Activated CD4-positive, alpha-beta T cell treated with anti-CD3 and anti-CD28 coated beads, Interleukin-2, amount 10 ng/mL, durations not matched to agents 7 days and 5 days (primary cell): Measurements from ENCODE around the gene SBF2. TPM values are rescaled to one million over a fixed set of nuclear protein-coding genes. Genes with fewer than 3 reads are reported as not detected.
"Not testable (repeated sequence)": the region's sequence is repeated elsewhere in the genome, so short reads cannot be mapped to it uniquely, and the experiment has no call there.

Experiments
- CTCF ChIA-PET: fragments of 350-600 bp; sonication (Branson Sonifier 250); formaldehyde crosslinking; loops from one replicate; lab custom pipeline; 2021; ENCODE audit warnings: antibody characterized with exemption; lab: Charles Lee
- POLR2A ChIA-PET: fragments of 350-600 bp; sonication (Branson Sonifier 250); formaldehyde crosslinking; loops from one replicate; lab custom pipeline; 2021; ENCODE audit warnings: antibody characterized with exemption; lab: Charles Lee
- DNase-seq: peaks from one replicate; pipeline ENCODE4 v3.0.0-alpha.2; 2020
- H3K27ac Mint-ChIP-seq: one replicate; pipeline ENCODE4 v1.8.0; 2021; ENCODE audit warnings: mild to moderate bottlenecking, moderate library complexity, mixed read lengths
- H3K27me3 Mint-ChIP-seq: one replicate; pipeline ENCODE4 v1.8.0; 2021; ENCODE audit warnings: mixed read lengths
- H3K36me3 Mint-ChIP-seq: one replicate; pipeline ENCODE4 v1.8.0; 2021; ENCODE audit warnings: low read depth, mixed read lengths
- H3K4me1 Mint-ChIP-seq: one replicate; pipeline ENCODE4 v1.8.0; 2021; ENCODE audit warnings: mixed read lengths
- H3K4me3 Mint-ChIP-seq: one replicate; pipeline ENCODE4 v1.8.0; 2021; ENCODE audit warnings: mild to moderate bottlenecking, moderate library complexity, mixed read lengths
- H3K9me3 Mint-ChIP-seq: one replicate; pipeline ENCODE4 v1.8.0; 2021; ENCODE audit warnings: mixed read lengths
- total RNA-seq, 2 experiments: library from RNA; stranded (reverse); gene quantifications; one replicate each; pipeline ENCODE4 v1.2.3, GENCODE V29; 2021

Gene SBF2
- total RNA-seq, 2 experiments from 2014 or later, result 3.2 to 3.7 TPM

GRCh38 chr11:9992306-9992705 lies 301.7 kb downstream of the SBF2 start:
- H3K27me3 Mint-ChIP-seq, result no peaks in the 10 kb centered on the region
- DNase-seq, result no peak
- H3K4me1 Mint-ChIP-seq, result no peaks in the 10 kb centered on the region
- CTCF ChIA-PET, result no interaction called here
- POLR2A ChIA-PET, result interaction anchor here (0.5 kb wide), 1 partner anchor 86 kb away, joined by 4 read pairs; no protein-coding TSS in a partner anchor
- no peaks in the 10 kb centered on the region for H3K9me3 Mint-ChIP-seq
- no peak overlapping the region for H3K4me3 Mint-ChIP-seq
- no peaks in the 10 kb centered on the region for H3K36me3 Mint-ChIP-seq
- H3K27ac Mint-ChIP-seq, result no peak overlapping the region

- CTCF ChIA-PET, result no interaction called here
- POLR2A ChIA-PET, result no interaction called here
- DNase-seq, result no peak
- no peaks in the 10 kb centered on the region for H3K27me3 Mint-ChIP-seq
- H3K4me1 Mint-ChIP-seq, result peaks cover 4% of the 10 kb centered on the region
- peaks cover 1% of the 10 kb centered on the region for H3K36me3 Mint-ChIP-seq
- H3K4me3 Mint-ChIP-seq, result no peak overlapping the region
- H3K27ac Mint-ChIP-seq, result no peak overlapping the region
- H3K9me3 Mint-ChIP-seq, result no peaks in the 10 kb centered on the region
Observed at GRCh38 chr11:9990221-9990973, 303.6 kb downstream of the SBF2 start.

GRCh38 chr11:9987303-9987702 lies 306.7 kb downstream of the SBF2 start:
- H3K27me3 Mint-ChIP-seq, H3K36me3 Mint-ChIP-seq, POLR2A ChIA-PET, H3K4me1 Mint-ChIP-seq, DNase-seq, H3K27ac Mint-ChIP-seq, H3K4me3 Mint-ChIP-seq, H3K9me3 Mint-ChIP-seq: not testable (repeated sequence)
- CTCF ChIA-PET, result interaction anchor here (0.5 kb wide), 1 partner anchor 34 kb away, joined by 3 read pairs; no protein-coding TSS in a partner anchor

- H3K4me1 Mint-ChIP-seq, result peaks cover 4% of the 10 kb centered on the region
- ChIA-PET POLR2A (no interaction called here), CTCF (interaction anchor here (1.3 to 1.4 kb wide), 2 partner anchors 10 to 225 kb away, joined by 3 to 5 read pairs; no protein-coding TSS in a partner anchor)
- no peak overlapping the region for H3K27ac Mint-ChIP-seq
- no peaks in the 10 kb centered on the region for H3K9me3 Mint-ChIP-seq
- no peak overlapping the region for H3K4me3 Mint-ChIP-seq
- no peaks in the 10 kb centered on the region for H3K27me3 Mint-ChIP-seq
- no peak for DNase-seq
- peaks cover 1% of the 10 kb centered on the region for H3K36me3 Mint-ChIP-seq
Observed at GRCh38 chr11:9982796-9983579, 311.0 kb downstream of the SBF2 start.

GRCh38 chr11:9982127-9982795 lies 311.8 kb downstream of the SBF2 start:
- H3K36me3 Mint-ChIP-seq, result peaks cover 1% of the 10 kb centered on the region
- POLR2A ChIA-PET, result no interaction called here
- H3K9me3 Mint-ChIP-seq, result no peaks in the 10 kb centered on the region
- CTCF ChIA-PET, result no interaction called here
- no peak overlapping the region for H3K27ac Mint-ChIP-seq
- H3K4me3 Mint-ChIP-seq, result no peak overlapping the region
- no peaks in the 10 kb centered on the region for H3K27me3 Mint-ChIP-seq
- peaks cover 4% of the 10 kb centered on the region for H3K4me1 Mint-ChIP-seq
- no peak for DNase-seq

- ChIA-PET POLR2A (no interaction called here), CTCF (no interaction called here)
- Mint-ChIP-seq H3K27ac (no peak overlapping the region), H3K9me3 (no peaks in the 10 kb centered on the region), H3K27me3 (no peaks in the 10 kb centered on the region), H3K36me3 (no peaks in the 10 kb centered on the region), H3K4me1 (peaks cover 1% of the 10 kb centered on the region), H3K4me3 (no peak overlapping the region)
- no peak for DNase-seq
Observed at GRCh38 chr11:9980931-9981330, 313.1 kb downstream of the SBF2 start.

GRCh38 chr11:9977554-9977953 lies 316.5 kb downstream of the SBF2 start:
- Mint-ChIP-seq H3K27me3 (no peaks in the 10 kb centered on the region), H3K36me3 (no peaks in the 10 kb centered on the region), H3K4me3 (no peak overlapping the region), H3K4me1 (peaks cover 5% of the 10 kb centered on the region), H3K27ac (no peak overlapping the region), H3K9me3 (no peaks in the 10 kb centered on the region)
- POLR2A ChIA-PET, result no interaction called here
- CTCF ChIA-PET, result interaction anchor here (0.9 kb wide), 1 partner anchor 219 kb away, joined by 4 read pairs; no protein-coding TSS in a partner anchor
- no peak for DNase-seq

GRCh38 chr11:9974375-9974774 lies 319.6 kb downstream of the SBF2 start:
- Mint-ChIP-seq H3K27ac (no peak overlapping the region), H3K4me1 (peaks cover 5% of the 10 kb centered on the region), H3K4me3 (no peak overlapping the region), H3K36me3 (no peaks in the 10 kb centered on the region), H3K9me3 (no peaks in the 10 kb centered on the region), H3K27me3 (no peaks in the 10 kb centered on the region)
- CTCF ChIA-PET, result interaction anchor here (2.3 kb wide), 1 partner anchor 215 kb away, joined by 18 read pairs; no protein-coding TSS in a partner anchor
- POLR2A ChIA-PET, result no interaction called here
- no peak for DNase-seq

- Mint-ChIP-seq H3K27ac (no peak overlapping the region), H3K4me1 (peaks cover 5% of the 10 kb centered on the region), H3K27me3 (no peaks in the 10 kb centered on the region), H3K36me3 (no peaks in the 10 kb centered on the region), H3K4me3 (no peak overlapping the region), H3K9me3 (no peaks in the 10 kb centered on the region)
- ChIA-PET CTCF (interaction anchor here (0.9 to 2.3 kb wide), 3 partner anchors 45 to 215 kb away, joined by 3 to 18 read pairs (median 7); no protein-coding TSS in a partner anchor), POLR2A (no interaction called here)
- no peak for DNase-seq
Observed at GRCh38 chr11:9973921-9974320, 320.1 kb downstream of the SBF2 start.

GRCh38 chr11:9972989-9973388 lies 321.0 kb downstream of the SBF2 start:
- no peaks in the 10 kb centered on the region for H3K36me3 Mint-ChIP-seq

GRCh38 chr11:9971894-9972293 lies 322.1 kb downstream of the SBF2 start:
- Mint-ChIP-seq H3K4me1 (peaks cover 5% of the 10 kb centered on the region), H3K27ac (no peak overlapping the region), H3K36me3 (no peaks in the 10 kb centered on the region), H3K9me3 (no peaks in the 10 kb centered on the region), H3K4me3 (no peak overlapping the region), H3K27me3 (no peaks in the 10 kb centered on the region)
- ChIA-PET POLR2A (no interaction called here), CTCF (interaction anchor here (1.5 to 2.3 kb wide), 3 partner anchors 209 to 223 kb away, joined by 6 to 18 read pairs (median 7); no protein-coding TSS in a partner anchor)
- DNase-seq, result no peak

More at GRCh38 chr11:9972989-9973388, 321.0 kb downstream of the SBF2 start:
- ChIA-PET CTCF (interaction anchor here (0.6 to 2.3 kb wide), 6 partner anchors 11 to 371 kb away, joined by 3 to 18 read pairs (median 6); no protein-coding TSS in a partner anchor), POLR2A (no interaction called here)
- no peak overlapping the region for H3K4me3 Mint-ChIP-seq
- no peaks in the 10 kb centered on the region for H3K27me3 Mint-ChIP-seq
- H3K9me3 Mint-ChIP-seq, result no peaks in the 10 kb centered on the region
- peaks cover 5% of the 10 kb centered on the region for H3K4me1 Mint-ChIP-seq
- peak; percentile 44 for DNase-seq
- no peak overlapping the region for H3K27ac Mint-ChIP-seq

GRCh38 chr11:9969068-9969467 lies 325.0 kb downstream of the SBF2 start:
- no peaks in the 10 kb centered on the region for H3K36me3 Mint-ChIP-seq
- H3K27me3 Mint-ChIP-seq, result no peaks in the 10 kb centered on the region
- H3K9me3 Mint-ChIP-seq, result no peaks in the 10 kb centered on the region
- no peak overlapping the region for H3K27ac Mint-ChIP-seq
- no peak overlapping the region for H3K4me3 Mint-ChIP-seq
- no peak for DNase-seq
- ChIA-PET POLR2A (no interaction called here), CTCF (interaction anchor here (0.6 to 1.9 kb wide), 2 partner anchors 211 to 339 kb away, joined by 4 to 6 read pairs; no protein-coding TSS in a partner anchor)
- H3K4me1 Mint-ChIP-seq, result peaks cover 5% of the 10 kb centered on the region
